GM19397 (cell line): ENCODE measurements around the gene RABGAP1L.

ENCODE experiments used
- ATAC-seq: cut with Tn5 transposase; IDR thresholded peaks from one replicate; pipeline ENCODE4 v1.9.1; 2021; ENCODE audit warnings: mild to moderate bottlenecking, moderate library complexity; ENCODE audit not compliant: unreplicated experiment

Gene RABGAP1L

DNA sequence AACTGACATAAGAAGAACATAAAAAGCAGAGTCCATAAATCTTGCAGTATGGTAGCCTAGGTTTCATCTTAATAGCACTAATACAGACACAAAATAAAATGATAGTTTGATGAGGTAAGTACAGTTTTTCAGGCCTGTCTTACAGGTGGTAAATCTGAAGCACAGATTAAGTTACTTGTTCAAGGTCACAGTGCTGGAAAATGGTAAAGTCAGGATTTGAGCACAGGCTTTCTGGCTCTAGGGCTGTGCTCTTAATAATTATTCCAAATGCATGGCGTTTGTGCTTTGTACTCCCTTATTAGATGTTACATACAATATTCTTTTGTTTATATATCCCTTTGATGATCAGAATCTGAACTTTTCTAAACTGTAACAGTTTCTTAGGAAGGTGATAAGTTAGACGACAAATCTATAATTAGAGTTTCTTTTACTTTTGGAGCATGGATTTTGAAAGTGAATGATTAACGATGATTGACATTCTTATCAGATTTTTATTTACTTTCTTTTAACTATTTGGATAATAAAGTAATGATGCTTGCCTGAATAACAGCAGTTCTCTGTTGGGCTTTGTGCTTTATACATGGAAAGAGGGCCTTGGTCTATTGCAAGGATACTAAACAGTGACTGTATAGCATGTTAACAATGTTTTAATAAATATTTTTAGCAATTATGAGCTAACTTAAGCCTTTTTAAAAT lies 738.9 kb downstream of the RABGAP1L start:
- ATAC-seq, result no peak

DNA sequence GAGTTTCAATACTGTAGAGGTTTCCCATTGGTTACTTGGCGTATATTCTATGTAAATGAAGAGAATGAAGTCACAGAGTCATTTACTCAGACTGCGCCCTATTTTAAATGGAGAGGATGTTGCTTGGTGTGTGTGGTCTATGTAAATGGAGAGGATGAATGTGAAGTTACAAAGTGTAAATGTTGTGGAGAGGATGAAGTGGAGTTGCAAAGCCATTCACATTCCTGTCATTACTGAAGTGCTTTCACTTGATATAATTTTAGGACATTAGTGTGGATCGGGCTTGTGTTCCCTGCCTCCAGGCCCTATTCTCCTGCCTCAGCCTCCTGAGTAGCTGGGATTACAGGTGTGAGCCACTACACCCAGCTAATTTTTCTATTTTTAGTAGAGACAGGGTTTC lies 741.0 kb downstream of the RABGAP1L start:
- no peak for ATAC-seq

- no peak for ATAC-seq
Measured at GRCh38 chr1:174902531-174903099, 743.3 kb downstream of the RABGAP1L start.

GRCh38 chr1:174911606-174912005 lies 752.3 kb downstream of the RABGAP1L start:
- ATAC-seq, result no peak

GRCh38 chr1:174912264-174912663 lies 752.9 kb downstream of the RABGAP1L start:
- ATAC-seq, result no peak

- ATAC-seq, result no peak
Measured at GRCh38 chr1:174913225-174913903, 754.0 kb downstream of the RABGAP1L start.

- no peak for ATAC-seq
Measured at GRCh38 chr1:174914991-174915390, 755.7 kb downstream of the RABGAP1L start.

DNA sequence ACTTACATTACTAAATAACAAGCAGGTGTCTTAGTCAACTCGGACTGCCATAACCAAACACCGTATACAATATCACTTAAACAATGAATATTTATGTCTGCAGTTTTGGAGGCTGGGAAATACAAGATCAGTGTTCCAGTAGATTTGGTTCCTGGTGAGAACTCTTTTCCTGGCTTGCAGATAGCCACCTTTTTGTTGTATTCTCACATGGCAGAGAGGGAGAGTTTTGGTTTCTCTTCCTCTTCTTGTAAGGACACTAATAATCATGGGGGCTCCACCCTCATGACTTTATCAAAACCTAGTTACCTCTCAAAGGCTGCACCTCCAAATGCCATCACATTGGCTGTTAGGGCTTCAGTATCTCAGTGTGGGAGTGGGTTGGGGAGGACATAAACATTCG lies 757.5 kb downstream of the RABGAP1L start:
- ATAC-seq, result no peak

- ATAC-seq, result no peak
Measured at GRCh38 chr1:174920093-174920492, 760.8 kb downstream of the RABGAP1L start.

GRCh38 chr1:174922121-174922520 lies 762.8 kb downstream of the RABGAP1L start:
- no peak for ATAC-seq

GRCh38 chr1:174923820-174924219 lies 764.5 kb downstream of the RABGAP1L start:
- no peak for ATAC-seq

DNA sequence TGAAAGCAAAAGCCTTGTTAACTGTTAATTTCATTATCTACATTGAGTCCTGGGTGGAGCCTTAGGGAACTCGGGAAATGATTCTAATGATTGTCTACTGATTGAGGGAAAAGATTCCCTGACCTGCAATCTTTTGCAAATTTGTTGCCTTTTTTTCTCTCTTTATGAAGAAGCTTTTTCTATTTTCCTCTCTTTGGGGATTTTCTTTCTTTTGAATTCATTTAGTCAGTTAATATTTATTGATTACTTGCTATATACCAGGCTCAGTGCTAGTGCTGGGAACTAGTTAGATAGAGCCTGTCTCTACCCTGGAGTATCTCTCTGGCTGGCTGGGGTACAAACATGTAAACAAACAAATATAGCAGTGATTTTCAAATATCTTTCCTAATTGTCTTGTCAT lies 769.2 kb downstream of the RABGAP1L start:
- no peak for ATAC-seq

- no peak for ATAC-seq
Measured at GRCh38 chr1:174931214-174931613, 771.9 kb downstream of the RABGAP1L start.

- no peak for ATAC-seq
Measured at GRCh38 chr1:174932587-174932986, 773.3 kb downstream of the RABGAP1L start.

- no peak for ATAC-seq
Measured at GRCh38 chr1:174935961-174936727, 776.8 kb downstream of the RABGAP1L start.

GRCh38 chr1:174938281-174939007 lies 779.1 kb downstream of the RABGAP1L start:
- ATAC-seq, result no peak

GRCh38 chr1:174939775-174940545 lies 780.6 kb downstream of the RABGAP1L start:
- ATAC-seq, result no peak

- no peak for ATAC-seq
Measured at GRCh38 chr1:174940646-174941175, 781.4 kb downstream of the RABGAP1L start.

- no peak for ATAC-seq
Measured at GRCh38 chr1:174942547-174943255, 783.4 kb downstream of the RABGAP1L start.
